Measurements from ENCODE around the gene ARHGAP19. TPM values are rescaled to one million over a fixed set of nuclear protein-coding genes. Genes with fewer than 3 reads are reported as not detected.

The ARHGAP19 gene
- polyA plus RNA-seq, 1 donor from 2014 or later, result 5.2 TPM

GRCh38 chr10:97207756-97208346 is 84.6 kb downstream of the ARHGAP19 start:
- H3F3A ChIP-seq (ENCODE audit: insufficient read depth, low read length, poor library complexity, severe bottlenecking), result no peaks in the 10 kb centered on the region
- no peaks in the 10 kb centered on the region for H3K9me2 ChIP-seq (ENCODE audit: insufficient read depth, low read length)
- H3K27ac ChIP-seq (ENCODE audit: low read length), result no peak overlapping the region
- no peak overlapping the region for H3K4me2 ChIP-seq (ENCODE audit: low read length)
- H2AFZ ChIP-seq (ENCODE audit: low read depth, low read length), result no peak overlapping the region
- TF ChIP-seq TAF1 (IDR thresholded peaks at IDR 0.05; ENCODE audit: low read depth) (no peak), REST (IDR thresholded peaks at IDR 0.05; ENCODE audit: borderline replicate concordance) (no peak), MXI1 (conservative IDR thresholded peaks at IDR 0.05; ENCODE audit: poor library complexity, severe bottlenecking) (no peak), RAD21 (conservative IDR thresholded peaks at IDR 0.05) (no peak), CTCF (IDR thresholded peaks at IDR 0.05; ENCODE audit: poor library complexity, severe bottlenecking) (no peak), EP300 (conservative IDR thresholded peaks at IDR 0.05; ENCODE audit: poor library complexity, severe bottlenecking) (no peak), EZH2 (IDR thresholded peaks at IDR 0.05; ENCODE audit: borderline replicate concordance, insufficient read depth, low read length, poor library complexity, severe bottlenecking) (no peak)
- H3K9ac ChIP-seq (ENCODE audit: low read length), result no peak overlapping the region
- H3K27me3 ChIP-seq (ENCODE audit: insufficient read depth, low read depth, low read length), result no peaks in the 10 kb centered on the region
- no peaks in the 10 kb centered on the region for H4K20me1 ChIP-seq (ENCODE audit: insufficient read depth)
- no peaks in the 10 kb centered on the region for H3K36me3 ChIP-seq (ENCODE audit: insufficient read depth, low read length)
- no peaks in the 10 kb centered on the region for H3K79me2 ChIP-seq (replicated peaks; ENCODE audit: insufficient read depth, low read length)
- no peak overlapping the region for H3K4me3 ChIP-seq (ENCODE audit: low read length)
- no peaks in the 10 kb centered on the region for H3K9me3 ChIP-seq (ENCODE audit: low read length)

- H3K9me2 ChIP-seq (ENCODE audit: insufficient read depth, low read length), result no peaks in the 10 kb centered on the region
These were observed 85.3 kb downstream of the ARHGAP19 start for GRCh38 chr10:97207131-97207530.

More at GRCh38 chr10:97207131-97207530, 85.3 kb downstream of the ARHGAP19 start:
- Histone ChIP-seq H4K20me1 (ENCODE audit: insufficient read depth) (no peaks in the 10 kb centered on the region), H3K27ac (ENCODE audit: low read length) (no peak overlapping the region), H3K79me2 (replicated peaks; ENCODE audit: insufficient read depth, low read length) (no peaks in the 10 kb centered on the region), H3K36me3 (ENCODE audit: insufficient read depth, low read length) (no peaks in the 10 kb centered on the region), H3K27me3 (ENCODE audit: insufficient read depth, low read depth, low read length) (no peaks in the 10 kb centered on the region), H3F3A (ENCODE audit: insufficient read depth, low read length, poor library complexity, severe bottlenecking) (no peaks in the 10 kb centered on the region), H3K9me3 (ENCODE audit: low read length) (no peaks in the 10 kb centered on the region), H3K4me3 (ENCODE audit: low read length) (no peak overlapping the region), H3K9ac (ENCODE audit: low read length) (no peak overlapping the region), H3K4me2 (ENCODE audit: low read length) (no peak overlapping the region), H2AFZ (ENCODE audit: low read depth, low read length) (no peak overlapping the region)
- TF ChIP-seq RAD21 (conservative IDR thresholded peaks at IDR 0.05) (no peak), POLR2AphosphoS5 (IDR thresholded peaks at IDR 0.05) (no peak), CTCF (IDR thresholded peaks at IDR 0.05; ENCODE audit: poor library complexity, severe bottlenecking) (no peak), EP300 (conservative IDR thresholded peaks at IDR 0.05; ENCODE audit: poor library complexity, severe bottlenecking) (no peak), EZH2 (IDR thresholded peaks at IDR 0.05; ENCODE audit: borderline replicate concordance, insufficient read depth, low read length, poor library complexity, severe bottlenecking) (no peak), REST (IDR thresholded peaks at IDR 0.05; ENCODE audit: borderline replicate concordance) (no peak), SMC3 (conservative IDR thresholded peaks at IDR 0.05; ENCODE audit: poor library complexity) (no peak), MXI1 (conservative IDR thresholded peaks at IDR 0.05; ENCODE audit: poor library complexity, severe bottlenecking) (no peak), TAF1 (IDR thresholded peaks at IDR 0.05; ENCODE audit: low read depth) (no peak)

Measured in neural cell (in vitro differentiated cells).